Left renal cortex interstitium (tissue), 4 donors: Measurements from ENCODE around the gene IL11. TPM values are rescaled to one million over a fixed set of nuclear protein-coding genes. Genes with fewer than 3 reads are reported as not detected.

Experiments used
- DNase-seq, 4 donors: peaks; one replicate each; pipeline ENCODE4 v3.0.0-alpha.2; 2013; ENCODE audit warnings: low read depth in 4 of 4, low spot score in 2 of 4, missing footprints in 1 of 4
- polyA plus RNA-seq, 4 donors: library from polyadenylated mRNA; unstranded; fragments of 120-200 nt; gene quantifications; one replicate each; pipeline ENCODE4 v1.2.1, GENCODE V29; 2013; ENCODE audit not compliant: insufficient read length in 4 of 4

Gene IL11
- polyA plus RNA-seq, 4 donors: 1.0 to 2.6 (median 1.6) TPM

GRCh38 chr19:55391702-55392615, 21.7 kb upstream of the IL11 start:
- no peak for DNase-seq

- no peak for DNase-seq
These were observed 21.0 kb upstream of the IL11 start for GRCh38 chr19:55391191-55391670.

- DNase-seq: no peak
These were observed 20.2 kb upstream of the IL11 start for GRCh38 chr19:55390461-55390880.

- no peak for DNase-seq
These were observed 19.4 kb upstream of the IL11 start for GRCh38 chr19:55389386-55390317.

- DNase-seq: no peak
These were observed 17.7 kb upstream of the IL11 start for GRCh38 chr19:55387736-55388497.

- no peak for DNase-seq
These were observed 16.3 kb upstream of the IL11 start for GRCh38 chr19:55386493-55386971.

GRCh38 chr19:55385724-55386492, 15.6 kb upstream of the IL11 start, which contains the start of gene RPL28:
RPL28 (plus strand) TSS chr19:55385932; CDS start chr19:55386358, 426 bp downstream.
- peak; percentile 97 to 99 (median 98) for DNase-seq

- DNase-seq: peak; percentile 88 to 98 (median 94)
These were observed 14.9 kb upstream of the IL11 start for GRCh38 chr19:55384920-55385723.

GRCh38 chr19:55384131-55384919, 14.1 kb upstream of the IL11 start, which contains the start of gene TMEM238:
TMEM238 (minus strand) TSS chr19:55384292; CDS start chr19:55384259, 33 bp downstream.
- DNase-seq: no peak

- no peak for DNase-seq
These were observed 13.2 kb upstream of the IL11 start for GRCh38 chr19:55383279-55384130.

- no peak for DNase-seq
These were observed 12.3 kb upstream of the IL11 start for GRCh38 chr19:55382522-55383054.

- DNase-seq: no peak
These were observed 11.8 kb upstream of the IL11 start for GRCh38 chr19:55382013-55382412.

- no peak for DNase-seq
These were observed 8.9 kb upstream of the IL11 start for GRCh38 chr19:55379174-55379573.

GRCh38 chr19:55377356-55378131, 7.3 kb upstream of the IL11 start:
- DNase-seq: no peak

- DNase-seq: no peak
These were observed 6.1 kb upstream of the IL11 start, which contains the start of gene TMEM190 for GRCh38 chr19:55376241-55376933. TMEM190 (plus strand) TSS chr19:55376826; CDS start chr19:55376854, 28 bp downstream.
